CD4-positive, CD25-positive, alpha-beta regulatory T cell (primary cell): ENCODE measurements around the gene PLEK. TPM values are rescaled to one million over a fixed set of nuclear protein-coding genes. Genes with fewer than 3 reads are reported as not detected.

Experiments
- ATAC-seq, 2 donors: fragments of 150-1000 bp; cut with Tn5 transposase; one replicate each; pipeline ENCODE4 v1.10.0; 2021; ENCODE audit warnings: low read depth in 2 of 2, moderate number of reproducible peaks in 2 of 2, moderate library complexity in 1 of 2
- DNase-seq, 3 donors: peaks; one replicate each; pipeline versions ENCODE4 v3.0.0 to v3.0.0-alpha.2; 2012 to 2022; ENCODE audit warnings: mixed read lengths in 1 of 3
- H3K27ac ChIP-seq: one replicate; pipeline ENCODE4 v1.7.0; 2013; ENCODE audit warnings: mild to moderate bottlenecking, low read length; ENCODE audit not compliant: insufficient read depth, poor library complexity, severe bottlenecking
- H3K27me3 ChIP-seq: one replicate; pipeline ENCODE4 v1.7.0; 2013; ENCODE audit warnings: low read length; ENCODE audit not compliant: control insufficient read depth, insufficient read depth
- H3K36me3 ChIP-seq: one replicate; pipeline ENCODE4 v1.7.0; 2013; ENCODE audit warnings: mild to moderate bottlenecking, low read length, moderate library complexity; ENCODE audit not compliant: control insufficient read depth, insufficient read depth
- H3K4me1 ChIP-seq: 2 replicates; pipeline ENCODE4 v1.7.0; 2013; ENCODE audit warnings: mild to moderate bottlenecking, low read length; ENCODE audit not compliant: insufficient read depth, control insufficient read depth, poor library complexity, severe bottlenecking
- H3K4me3 ChIP-seq: one replicate; pipeline ENCODE4 v1.7.0; 2013; ENCODE audit warnings: low read depth, mild to moderate bottlenecking, low read length, moderate library complexity
- H3K9me3 ChIP-seq, 2 experiments: 1 replicate in 1 of 2; 2 replicates in 1 of 2; pipeline ENCODE4 v1.7.0; 2013; ENCODE audit warnings: low read length in 2 of 2, mild to moderate bottlenecking in 1 of 2, moderate library complexity in 1 of 2; ENCODE audit not compliant: control insufficient read depth in 2 of 2
- H3K27ac Mint-ChIP-seq, 3 donors: one replicate each; pipeline ENCODE4 v1.8.0; 2020 to 2022; ENCODE audit warnings: mild to moderate bottlenecking in 3 of 3, mixed read lengths in 3 of 3, moderate library complexity in 2 of 3
- H3K27me3 Mint-ChIP-seq: one replicate; pipeline ENCODE4 v1.8.0; 2022; ENCODE audit warnings: mild to moderate bottlenecking, mixed read lengths
- H3K36me3 Mint-ChIP-seq: one replicate; pipeline ENCODE4 v1.8.0; 2020; ENCODE audit warnings: mixed read lengths
- H3K4me1 Mint-ChIP-seq, 4 donors: one replicate each; pipeline ENCODE4 v1.8.0; 2020 to 2022; ENCODE audit warnings: mixed read lengths in 4 of 4, mild to moderate bottlenecking in 1 of 4
- H3K4me3 Mint-ChIP-seq, 4 donors: one replicate each; pipeline ENCODE4 v1.8.0; 2020 to 2022; ENCODE audit warnings: mild to moderate bottlenecking in 4 of 4, mixed read lengths in 4 of 4, moderate library complexity in 3 of 4
- H3K9me3 Mint-ChIP-seq, 7 donors: one replicate each; pipeline ENCODE4 v1.8.0; 2020 to 2022; ENCODE audit warnings: mixed read lengths in 7 of 7, mild to moderate bottlenecking in 3 of 7, moderate library complexity in 2 of 7
- polyA plus RNA-seq, 4 donors: library from polyadenylated mRNA; unstranded; fragments of 300-500 nt; fragmentation: Illumina TruSeq; gene quantifications; one replicate each; pipeline ENCODE4 v1.2.3, GENCODE V29; 2021
- total RNA-seq: library from RNA; stranded (reverse); gene quantifications from one replicate; pipeline ENCODE4 v1.2.3, GENCODE V29; 2022

Gene PLEK
- total and polyA plus RNA-seq, 5 donors from 2014 or later, result 2.2 to 10.1 (median 5.8) TPM

GRCh38 chr2:68357605-68358337, 7.3 kb upstream of the PLEK start:
- H3K9me3 ChIP-seq, result no peaks in the 10 kb centered on the region
- no peaks in the 10 kb centered on the region for H3K4me1 ChIP-seq
- H3K27ac ChIP-seq, result no peak overlapping the region
- Mint-ChIP-seq H3K4me1 (peaks cover 5 to 11% (median 9%) of the 10 kb centered on the region in 4 donors), H3K27me3 (peaks cover 6% of the 10 kb centered on the region), H3K9me3 (no peaks in the 10 kb centered on the region), H3K27ac (no peak overlapping the region), H3K36me3 (no peaks in the 10 kb centered on the region), H3K4me3 (no peak overlapping the region)
- no peak overlapping the region for H3K4me3 ChIP-seq
- H3K27me3 ChIP-seq, result no peaks in the 10 kb centered on the region
- no peaks in the 10 kb centered on the region for H3K36me3 ChIP-seq
- ATAC-seq, result peak in 1 of 2 donors; percentile 25
- peak in 1 of 3 donors; percentile 18 for DNase-seq

GRCh38 chr2:68359889-68360288, 5.2 kb upstream of the PLEK start:
- no peaks in the 10 kb centered on the region for H3K36me3 Mint-ChIP-seq
- H3K4me1 ChIP-seq, result no peaks in the 10 kb centered on the region
- H3K27me3 ChIP-seq, result no peaks in the 10 kb centered on the region
- no peaks in the 10 kb centered on the region for H3K36me3 ChIP-seq
- H3K4me1 Mint-ChIP-seq, result peaks cover 5 to 13% (median 10%) of the 10 kb centered on the region in 4 donors
- H3K27ac Mint-ChIP-seq, result no peak overlapping the region
- DNase-seq (no peak), ATAC-seq (no peak)
- H3K27me3 Mint-ChIP-seq, result peaks cover 6% of the 10 kb centered on the region
- no peak overlapping the region for H3K27ac ChIP-seq
- H3K4me3 ChIP-seq, result no peak overlapping the region
- H3K9me3 ChIP-seq, result no peaks in the 10 kb centered on the region
- H3K4me3 Mint-ChIP-seq, result no peak overlapping the region
- no peaks in the 10 kb centered on the region for H3K9me3 Mint-ChIP-seq

GRCh38 chr2:68362069-68362468, 3.0 kb upstream of the PLEK start:
- no peaks in the 10 kb centered on the region for H3K9me3 ChIP-seq
- H3K27me3 ChIP-seq, result no peaks in the 10 kb centered on the region
- no peaks in the 10 kb centered on the region for H3K27me3 Mint-ChIP-seq
- peak; percentile 90 to 92 for ATAC-seq
- H3K27ac ChIP-seq, result no peak overlapping the region
- H3K36me3 Mint-ChIP-seq, result no peaks in the 10 kb centered on the region
- peak overlapping the region; percentile 65 for H3K4me3 ChIP-seq
- no peaks in the 10 kb centered on the region for H3K36me3 ChIP-seq
- H3K4me3 Mint-ChIP-seq, result peak overlapping the region; percentile 4 to 80 (median 54)
- H3K4me1 ChIP-seq, result no peaks in the 10 kb centered on the region
- H3K9me3 Mint-ChIP-seq, result no peaks in the 10 kb centered on the region
- peaks cover 5 to 13% (median 10%) of the 10 kb centered on the region in 4 donors for H3K4me1 Mint-ChIP-seq
- H3K27ac Mint-ChIP-seq, result peak overlapping the region; percentile 12 to 52 (median 18)
- DNase-seq, result peak; percentile 67 to 84 (median 82)

GRCh38 chr2:68362749-68363148, 2.3 kb upstream of the PLEK start:
- H3K27ac ChIP-seq, result no peak overlapping the region
- no peaks in the 10 kb centered on the region for H3K27me3 ChIP-seq
- Mint-ChIP-seq H3K27me3 (no peaks in the 10 kb centered on the region), H3K4me1 (peaks cover 5 to 13% (median 10%) of the 10 kb centered on the region in 4 donors), H3K36me3 (no peaks in the 10 kb centered on the region), H3K9me3 (no peaks in the 10 kb centered on the region), H3K27ac (peak overlapping the region in 1 of 3 donors; percentile 7), H3K4me3 (no peak overlapping the region)
- no peaks in the 10 kb centered on the region for H3K9me3 ChIP-seq
- ATAC-seq, result no peak
- H3K4me3 ChIP-seq, result no peak overlapping the region
- H3K4me1 ChIP-seq, result no peaks in the 10 kb centered on the region
- no peak for DNase-seq
- no peaks in the 10 kb centered on the region for H3K36me3 ChIP-seq

GRCh38 chr2:68363721-68364120, 1.4 kb upstream of the PLEK start:
- Mint-ChIP-seq H3K36me3 (peaks cover 2% of the 10 kb centered on the region), H3K27me3 (no peaks in the 10 kb centered on the region), H3K27ac (no peak overlapping the region), H3K4me1 (peaks cover 5 to 13% (median 10%) of the 10 kb centered on the region in 4 donors), H3K9me3 (peaks cover 0 to 3% (median 2%) of the 10 kb centered on the region in 7 donors), H3K4me3 (peak overlapping the region in 1 of 4 donors; percentile 1)
- H3K36me3 ChIP-seq, result no peaks in the 10 kb centered on the region
- H3K27me3 ChIP-seq, result no peaks in the 10 kb centered on the region
- no peak overlapping the region for H3K27ac ChIP-seq
- no peak overlapping the region for H3K4me3 ChIP-seq
- H3K9me3 ChIP-seq, result peaks cover 0 to 2% of the 10 kb centered on the region in 2 experiments
- no peaks in the 10 kb centered on the region for H3K4me1 ChIP-seq
- DNase-seq, result no peak
- ATAC-seq, result no peak

GRCh38 chr2:68366083-68366560, 1.0 kb downstream of the PLEK start:
- ATAC-seq, result no peak
- no peak for DNase-seq
- Histone ChIP-seq H3K36me3 (no peaks in the 10 kb centered on the region), H3K4me1 (peaks cover 3% of the 10 kb centered on the region), H3K4me3 (no peak overlapping the region), H3K27ac (no peak overlapping the region), H3K27me3 (no peaks in the 10 kb centered on the region), H3K9me3 (peaks cover 7 to 9% of the 10 kb centered on the region in 2 experiments)
- Mint-ChIP-seq H3K4me1 (peaks cover 5 to 13% (median 10%) of the 10 kb centered on the region in 4 donors), H3K36me3 (peaks cover 3% of the 10 kb centered on the region), H3K9me3 (peaks cover 0 to 6% (median 3%) of the 10 kb centered on the region in 7 donors), H3K27me3 (no peaks in the 10 kb centered on the region), H3K4me3 (peak overlapping the region in 1 of 4 donors; percentile 10), H3K27ac (peak overlapping the region in 1 of 3 donors; percentile 67)

GRCh38 chr2:68367953-68368653, 3.0 kb downstream of the PLEK start:
- Histone ChIP-seq H3K4me1 (peaks cover 7% of the 10 kb centered on the region), H3K36me3 (no peaks in the 10 kb centered on the region), H3K9me3 (peaks cover 7 to 9% of the 10 kb centered on the region in 2 experiments), H3K27me3 (no peaks in the 10 kb centered on the region), H3K27ac (no peak overlapping the region), H3K4me3 (no peak overlapping the region)
- Mint-ChIP-seq H3K4me1 (peaks cover 0 to 5% (median 2%) of the 10 kb centered on the region in 4 donors), H3K27me3 (no peaks in the 10 kb centered on the region), H3K27ac (no peak overlapping the region), H3K4me3 (no peak overlapping the region), H3K36me3 (peaks cover 3% of the 10 kb centered on the region), H3K9me3 (peaks cover 0 to 6% (median 3%) of the 10 kb centered on the region in 7 donors)
- ATAC-seq (no peak), DNase-seq (no peak)
